ENCODE measurements around the gene VMO1.

The VMO1 gene

GRCh38 chr17:4751932-4752331 lies 34.2 kb downstream of the VMO1 start:
- DNase-seq: no peak

GRCh38 chr17:4750606-4751005 lies 35.6 kb downstream of the VMO1 start:
- DNase-seq: no peak

GRCh38 chr17:4748686-4749085 lies 37.5 kb downstream of the VMO1 start:
- DNase-seq: no peak

GRCh38 chr17:4747847-4748246 lies 38.3 kb downstream of the VMO1 start:
- peak; percentile 72 for DNase-seq

- no peak for DNase-seq
Measured at GRCh38 chr17:4744999-4745969, 40.9 kb downstream of the VMO1 start.

- no peak for DNase-seq
Measured at GRCh38 chr17:4743898-4744297, 42.3 kb downstream of the VMO1 start.

- no peak for DNase-seq
Measured at GRCh38 chr17:4743216-4743615, 42.9 kb downstream of the VMO1 start.

GRCh38 chr17:4742629-4743028 lies 43.5 kb downstream of the VMO1 start:
- no peak for DNase-seq

- no peak for DNase-seq
Measured at GRCh38 chr17:4742133-4742532, 44.0 kb downstream of the VMO1 start.

GRCh38 chr17:4741544-4741943 lies 44.6 kb downstream of the VMO1 start:
- no peak for DNase-seq

- DNase-seq: no peak
Measured at GRCh38 chr17:4740584-4740983, 45.6 kb downstream of the VMO1 start.

- DNase-seq: no peak
Measured at GRCh38 chr17:4740025-4740351, 46.2 kb downstream of the VMO1 start.

- peak; percentile 67 for DNase-seq
Measured at GRCh38 chr17:4739122-4740024, 46.8 kb downstream of the VMO1 start, which contains the start of the genes CXCL16 and ZMYND15. TSS of gene CXCL16 (minus strand) at chr17:4739928. CDS start at chr17:4739339, 589 bp downstream. TSS of gene ZMYND15 (plus strand) at chr17:4739833. CDS start at chr17:4740549, 716 bp downstream.

GRCh38 chr17:4738136-4739121 lies 47.7 kb downstream of the VMO1 start:
- peak; percentile 20 for DNase-seq

GRCh38 chr17:4735876-4736651 lies 50.1 kb downstream of the VMO1 start:
- DNase-seq: no peak
